CD4-positive, alpha-beta T cell treated with Interferon gamma for 1 hour (primary cell): ENCODE data around the gene CILP.
"Not testable (repeated sequence)": the region's sequence is repeated elsewhere in the genome, so short reads cannot be mapped to it uniquely, and the experiment has no call there.

Experiments used
- DNase-seq: peaks from one replicate; pipeline ENCODE4 v3.0.0-alpha.2; 2020

The CILP gene

GRCh38 chr15:65210770-65211481, at the start of gene CILP:
Gene CILP (minus strand): TSS chr15:65211473. CDS start chr15:65209755, 1,718 bp downstream.
- DNase-seq = no peak

GRCh38 chr15:65260968-65261367, 49.7 kb upstream of the CILP start:
- DNase-seq = no peak

GRCh38 chr15:65259367-65259797, 48.1 kb upstream of the CILP start:
- DNase-seq = no peak

GRCh38 chr15:65258375-65259262, 47.3 kb upstream of the CILP start:
- DNase-seq = no peak

GRCh38 chr15:65255486-65256140, 44.3 kb upstream of the CILP start:
- DNase-seq = no peak

- DNase-seq = no peak
Observed at GRCh38 chr15:65254758-65255157, 43.5 kb upstream of the CILP start.

- DNase-seq = no peak
Observed at GRCh38 chr15:65254356-65254755, 43.1 kb upstream of the CILP start.

GRCh38 chr15:65249641-65250040, 38.4 kb upstream of the CILP start:
- no peak for DNase-seq

- no peak for DNase-seq
Observed at GRCh38 chr15:65248511-65249255, 37.4 kb upstream of the CILP start.

GRCh38 chr15:65246939-65247338, 35.7 kb upstream of the CILP start:
- no peak for DNase-seq

- DNase-seq = no peak
Observed at GRCh38 chr15:65246026-65246714, 34.9 kb upstream of the CILP start.

GRCh38 chr15:65245096-65245856, 34.0 kb upstream of the CILP start:
- no peak for DNase-seq

- DNase-seq = no peak
Observed at GRCh38 chr15:65244638-65245037, 33.4 kb upstream of the CILP start.

- DNase-seq = not testable (repeated sequence)
Observed at GRCh38 chr15:65236443-65236842, 25.2 kb upstream of the CILP start.

- DNase-seq = no peak
Observed at GRCh38 chr15:65233696-65234095, 22.4 kb upstream of the CILP start.

- no peak for DNase-seq
Observed at GRCh38 chr15:65232520-65232919, 21.2 kb upstream of the CILP start.

GRCh38 chr15:65231306-65231705, 20.0 kb upstream of the CILP start:
- DNase-seq = no peak

GRCh38 chr15:65226901-65227300, 15.6 kb upstream of the CILP start:
- not testable (repeated sequence) for DNase-seq

- no peak for DNase-seq
Observed at GRCh38 chr15:65226221-65226620, 14.9 kb upstream of the CILP start.

GRCh38 chr15:65223996-65224395, 12.7 kb upstream of the CILP start:
- DNase-seq = no peak

GRCh38 chr15:65222891-65223290, 11.6 kb upstream of the CILP start:
- no peak for DNase-seq
